Measurements from ENCODE around the gene COPE. TPM values are rescaled to one million over a fixed set of nuclear protein-coding genes. Genes with fewer than 3 reads are reported as not detected.

Gene COPE
- total and polyA plus RNA-seq, 2 of the 8 experiments (the other 6 are each of a cell fraction or from before 2014, with no cell fraction given), result 178 to 356 TPM

DNA sequence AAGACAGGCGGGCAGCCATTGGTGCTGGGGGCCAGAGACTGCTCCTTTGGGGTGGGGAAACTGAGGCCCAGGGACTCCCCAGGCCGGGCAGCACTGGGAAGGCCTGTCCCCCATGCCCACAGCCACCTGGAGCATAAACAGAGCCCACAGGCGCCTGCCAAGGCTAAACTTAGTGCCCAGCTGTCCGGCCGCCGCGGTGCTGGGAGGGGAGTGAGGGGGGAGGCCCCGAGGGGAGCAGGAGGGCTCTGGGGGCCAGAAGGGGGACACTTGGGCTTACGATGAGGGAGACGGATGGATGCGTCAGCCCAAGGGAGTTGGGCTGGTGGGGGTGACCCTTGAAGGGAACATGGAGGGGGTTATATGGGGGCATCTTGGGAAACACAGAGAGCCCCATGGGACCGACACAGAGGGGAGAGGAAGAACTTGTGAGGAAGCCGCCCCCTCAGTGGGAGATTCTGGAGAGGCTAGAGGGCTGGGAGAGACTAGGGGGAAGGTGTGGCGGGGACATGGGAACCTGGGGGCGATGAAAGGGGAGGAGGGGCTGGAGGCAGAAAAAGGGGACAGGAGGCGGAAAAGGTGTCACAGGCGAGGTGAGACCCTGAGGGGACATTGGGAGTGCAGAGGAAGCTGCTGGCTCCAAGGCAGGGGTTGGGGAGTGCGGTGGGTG lies 25.5 kb downstream of the COPE start:
- no peaks in the 10 kb centered on the region for H3K9me3 ChIP-seq (ENCODE audit: insufficient read depth in 2 of 2, low read depth in 1 of 2, low read length in 1 of 2)
- no peak for FAIRE-seq
- POLR2A ChIA-PET (ENCODE audit: partially characterized antibody), result interaction anchor here (1.0 to 4.0 kb wide), 11 partner anchors 10 to 96 kb away, joined by 3 to 17 read pairs (median 4); partner anchors contain the start of genes COPE and DDX49
- H2BK15ac ChIP-seq (ENCODE audit: low read length), result no peak overlapping the region
- H3K27ac ChIP-seq (ENCODE audit: low read depth, low read length), result no peak overlapping the region
- 90% methylated on average over 9 of the region's 18 CpGs; no CpG with 5 or more reads in 1 of the 2 experiments for WGBS, 2 experiments (ENCODE audit: extremely low coverage in 1 of 2, insufficient coverage in 1 of 2, insufficient read length in 1 of 2, insufficient replicate concordance in 2 of 2, low coverage in 1 of 2, low lambda C conversion rate in 2 of 2, missing lambda C conversion rate in 1 of 2)
- no peak overlapping the region for H3K56ac ChIP-seq (replicated peaks; ENCODE audit: insufficient read length, low read depth, low read length)
- H3K4me1 ChIP-seq (replicated peaks in 1 of 4; ENCODE audit: control insufficient read depth in 3 of 4, insufficient read depth in 4 of 4, low read length in 3 of 4), result peaks cover 0 to 12% (median 5%) of the 10 kb centered on the region in 4 experiments; a peak in 5 of 7 replicates
- H3K23ac ChIP-seq (ENCODE audit: insufficient read length), result no peak overlapping the region
- H4K8ac ChIP-seq (ENCODE audit: extremely low read depth, insufficient read depth, low read length), result no peak overlapping the region
- H3K4me2 ChIP-seq (ENCODE audit: insufficient read depth in 1 of 2, low read depth in 2 of 2, low read length in 2 of 2), result no peak overlapping the region; a peak in 2 of 4 replicates
- no peak overlapping the region for H2BK5ac ChIP-seq (ENCODE audit: low read depth, low read length)
- H4K91ac ChIP-seq (replicated peaks; ENCODE audit: insufficient read length, low read length), result no peak overlapping the region
- no peaks in the 10 kb centered on the region for H3K36me3 ChIP-seq (ENCODE audit: control insufficient read depth in 2 of 4, insufficient read depth in 4 of 4, low read length in 3 of 4)
- no peak overlapping the region for H3K18ac ChIP-seq (ENCODE audit: extremely low read depth, low read length)
- H3K4ac ChIP-seq (replicated peaks; ENCODE audit: insufficient read length, low read depth, low read length), result no peak overlapping the region
- H2BK20ac ChIP-seq (ENCODE audit: low read length), result no peak overlapping the region
- no peak overlapping the region for H2AK5ac ChIP-seq (ENCODE audit: low read depth, low read length)
- no peak overlapping the region for H3K9ac ChIP-seq (replicated peaks in 1 of 4; ENCODE audit: extremely low read depth in 1 of 4, low read depth in 3 of 4, low read length in 3 of 4)
- no peak overlapping the region for H3K14ac ChIP-seq (ENCODE audit: insufficient read length)
- no peak overlapping the region for H4K5ac ChIP-seq (ENCODE audit: insufficient read length, low read depth, low read length)
- H4K20me1 ChIP-seq (replicated peaks in 1 of 2; ENCODE audit: control insufficient read depth in 1 of 2, insufficient read depth in 2 of 2, low read length in 2 of 2), result peaks cover 5 to 12% of the 10 kb centered on the region in 2 experiments
- peaks cover 0 to 13% (median 8%) of the 10 kb centered on the region in 4 experiments; a peak in 4 of 7 replicates for H3K27me3 ChIP-seq (replicated peaks in 1 of 4; ENCODE audit: control insufficient read depth in 3 of 4, extremely low read depth in 1 of 4, insufficient read depth in 3 of 4, low read length in 3 of 4)
- no peak overlapping the region for H2BK120ac ChIP-seq (replicated peaks; ENCODE audit: low read depth, low read length)
- CTCF ChIA-PET (ENCODE audit: partially characterized antibody), result interaction anchor here (0.7 to 4.5 kb wide), 9 partner anchors 12 to 102 kb away, joined by 3 to 34 read pairs (median 6); no protein-coding TSS in a partner anchor
- no peak for DNase-seq (ENCODE audit: low read depth in 1 of 2, low spot score in 2 of 2)
- H3K4me3 ChIP-seq (ENCODE audit: extremely low read depth in 1 of 4, insufficient read depth in 2 of 4, low read depth in 3 of 4, low read length in 4 of 4), result no peak overlapping the region
- peaks cover 6% of the 10 kb centered on the region; the same call in 1 of the 2 replicates for H3K23me2 ChIP-seq (ENCODE audit: low read depth, low read length)
- no peaks in the 10 kb centered on the region for H3K79me1 ChIP-seq (ENCODE audit: low read depth, low read length)
- H2AFZ ChIP-seq (ENCODE audit: low read length), result no peak overlapping the region
- no peaks in the 10 kb centered on the region for H3K79me2 ChIP-seq (ENCODE audit: control insufficient read depth in 1 of 2, insufficient read depth in 2 of 2, low read length in 2 of 2)
- H2BK12ac ChIP-seq (ENCODE audit: low read depth, low read length), result no peak overlapping the region
- TF ChIP-seq RNF2 (IDR thresholded peaks at IDR 0.05; ENCODE audit: borderline replicate concordance, low read depth, low read length, missing control alignments, poor library complexity, severe bottlenecking), result no peak
- no peak for TF ChIP-seq SP1 (IDR thresholded peaks at IDR 0.05; ENCODE audit: low read depth, low read length)
- no peak for TF ChIP-seq RBBP5 (IDR thresholded peaks at IDR 0.05; ENCODE audit: borderline replicate concordance, low read depth, low read length)
- no peak for TF ChIP-seq RAD21 (IDR thresholded peaks at IDR 0.05 in 1 of 2, conservative IDR thresholded peaks at IDR 0.05 in 1 of 2; ENCODE audit: low read depth in 2 of 2, low read length in 2 of 2)
- TF ChIP-seq ZNF274 (IDR thresholded peaks at IDR 0.05; ENCODE audit: borderline replicate concordance, extremely low read depth, low read length), result no peak
- no peak for TF ChIP-seq CBX8 (IDR thresholded peaks at IDR 0.05; ENCODE audit: borderline replicate concordance, low read depth, low read length)
- TF ChIP-seq CTBP2 (IDR thresholded peaks at IDR 0.05; ENCODE audit: borderline replicate concordance, insufficient read depth, insufficient read length, low read length), result no peak
- no peak for TF ChIP-seq BRCA1 (IDR thresholded peaks at IDR 0.05; ENCODE audit: low read depth, low read length)
- no peak for TF ChIP-seq ASH2L (IDR thresholded peaks at IDR 0.05; ENCODE audit: low read length)
- TF ChIP-seq TAF1 (IDR thresholded peaks at IDR 0.05; ENCODE audit: low read depth, low read length), result no peak
- TF ChIP-seq, protein P1, sequence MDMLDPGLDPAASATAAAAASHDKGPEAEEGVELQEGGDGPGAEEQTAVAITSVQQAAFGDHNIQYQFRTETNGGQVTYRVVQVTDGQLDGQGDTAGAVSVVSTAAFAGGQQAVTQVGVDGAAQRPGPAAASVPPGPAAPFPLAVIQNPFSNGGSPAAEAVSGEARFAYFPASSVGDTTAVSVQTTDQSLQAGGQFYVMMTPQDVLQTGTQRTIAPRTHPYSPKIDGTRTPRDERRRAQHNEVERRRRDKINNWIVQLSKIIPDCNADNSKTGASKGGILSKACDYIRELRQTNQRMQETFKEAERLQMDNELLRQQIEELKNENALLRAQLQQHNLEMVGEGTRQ (IDR thresholded peaks at IDR 0.05; ENCODE audit: low read length), result no peak
